Body of pancreas (tissue), 4 donors: ENCODE measurements around the gene HSP90B1. TPM values are rescaled to one million over a fixed set of nuclear protein-coding genes. Genes with fewer than 3 reads are reported as not detected.

Experiments
- ATAC-seq: fragments of 150-250 bp; one replicate; pipeline ENCODE4 v1.9.1; 2016
- DNase-seq, 4 donors: peaks; one replicate each; pipeline ENCODE4 v3.0.0-alpha.2; 2019
- H3K27ac ChIP-seq, 4 donors: fragments of 200-600 bp; sonication (generic); 1 replicate in 3 of 4; 2 replicates in 1 of 4; pipeline versions ENCODE4 v1.5.1 to v1.6.1; 2016 to 2019; ENCODE audit warnings: mild to moderate bottlenecking in 1 of 4, mixed read lengths in 1 of 4, moderate library complexity in 1 of 4
- H3K27me3 ChIP-seq, 2 donors: fragments of 200-600 bp; sonication (generic); one replicate each; pipeline ENCODE4 v1.6.0; 2016; ENCODE audit warnings: mild to moderate bottlenecking in 1 of 2
- H3K36me3 ChIP-seq, 2 donors: fragments of 200-600 bp; sonication (generic); replicated peaks in 1 of 2; 2 replicates each; pipeline ENCODE4 v1.5.1; 2016; ENCODE audit warnings: low read depth in 2 of 2; ENCODE audit not compliant: insufficient read depth in 1 of 2
- H3K4me1 ChIP-seq: fragments of 200-600 bp; sonication (generic); one replicate; pipeline ENCODE4 v1.6.0; 2016
- H3K4me3 ChIP-seq, 2 donors: fragments of 200-600 bp; sonication (generic); 1 replicate in 1 of 2; 2 replicates in 1 of 2; pipeline ENCODE4 v1.5.1; 2016 to 2019
- H3K9me3 ChIP-seq, 3 donors: fragments of 200-600 bp; sonication (generic); 1 replicate in 2 of 3; 2 replicates in 1 of 3; pipeline ENCODE4 v1.5.1; 2016
- CTCF ChIP-seq, 7 experiments: fragments of 450-650 bp in 4 of 7; fragments of 200-600 bp in 3 of 7; sonication (generic) in 3 of 7; IDR thresholded peaks; one replicate each; pipeline ENCODE4 v1.5.1; 2016 to 2019; ENCODE audit warnings: antibody characterized with exemption in 7 of 7
- POLR2A ChIP-seq, 3 donors: fragments of 450-650 bp; IDR thresholded peaks; one replicate each; pipeline ENCODE4 v1.6.1; 2016; ENCODE audit warnings: antibody characterized with exemption in 3 of 3, mild to moderate bottlenecking in 2 of 3
- WGBS, 2 donors: methylation state at CpG; one replicate each; pipeline ENCODE4 v1.1.5; 2017; 5-methylcytosine and 5-hydroxymethylcytosine counted together
- intact Hi-C: fragments of 100-400 bp; cut with DNase I; formaldehyde crosslinking; loops from one replicate; pipeline ENCODE4 v1.15.1; 2023
- total RNA-seq, 2 donors: library from RNA; depleted of rRNA; stranded (reverse); fragments of >200 nt; gene quantifications; one replicate each; pipeline ENCODE4 v1.1.0, GENCODE V29; 2016

The HSP90B1 gene
- total RNA-seq, 2 donors from 2014 or later: 216 to 628 TPM

- Histone ChIP-seq H3K4me3 (no peak overlapping the region), H3K27me3 (no peaks in the 10 kb centered on the region), H3K27ac (no peak overlapping the region), H3K9me3 (no peaks in the 10 kb centered on the region), H3K4me1 (no peaks in the 10 kb centered on the region), H3K36me3 (no peaks in the 10 kb centered on the region)
- 63 to 90% methylated on average over 1 of the region's 1 CpG for WGBS, 2 donors
- DNase-seq (no peak), ATAC-seq (no peak)
- no peak for TF ChIP-seq POLR2A (IDR thresholded peaks at IDR 0.05)
- intact Hi-C loops: no loop called here
Measured at GRCh38 chr12:103912069-103912468, 18.1 kb upstream of the HSP90B1 start.

- no peak for ATAC-seq
- TF ChIP-seq CTCF (IDR thresholded peaks at IDR 0.05) (no peak), POLR2A (IDR thresholded peaks at IDR 0.05) (no peak)
- intact Hi-C loops: no loop called here
Measured at GRCh38 chr12:103913100-103913499, 17.1 kb upstream of the HSP90B1 start.

GRCh38 chr12:103915306-103915705 is 14.9 kb upstream of the HSP90B1 start:
- H3K4me3 ChIP-seq: no peak overlapping the region
- no peak for DNase-seq
- no peak for ATAC-seq
- no peaks in the 10 kb centered on the region for H3K27me3 ChIP-seq
- intact Hi-C loops: no loop called here
- TF ChIP-seq CTCF (IDR thresholded peaks at IDR 0.05) (no peak), POLR2A (IDR thresholded peaks at IDR 0.05) (no peak)
- WGBS, 2 donors: 83 to 87% methylated on average over 8 of the region's 8 CpGs
- H3K36me3 ChIP-seq: no peaks in the 10 kb centered on the region
- no peaks in the 10 kb centered on the region for H3K4me1 ChIP-seq
- H3K27ac ChIP-seq: no peak overlapping the region
- H3K9me3 ChIP-seq: no peaks in the 10 kb centered on the region

More at GRCh38 chr12:103913100-103913499, 17.1 kb upstream of the HSP90B1 start:
- Histone ChIP-seq H3K9me3 (no peaks in the 10 kb centered on the region), H3K27ac (no peak overlapping the region), H3K36me3 (no peaks in the 10 kb centered on the region), H3K4me3 (no peak overlapping the region), H3K27me3 (no peaks in the 10 kb centered on the region), H3K4me1 (no peaks in the 10 kb centered on the region)
- DNase-seq: no peak
- 77 to 87% methylated on average over 3 of the region's 3 CpGs for WGBS, 2 donors

- ATAC-seq: no peak
- intact Hi-C loops: no loop called here
Measured at GRCh38 chr12:103917873-103918272, 12.3 kb upstream of the HSP90B1 start.

GRCh38 chr12:103924761-103925641 is 5.2 kb upstream of the HSP90B1 start:
- ATAC-seq: no peak
- Histone ChIP-seq H3K27ac (no peak overlapping the region), H3K4me3 (no peak overlapping the region), H3K36me3 (no peaks in the 10 kb centered on the region), H3K9me3 (no peaks in the 10 kb centered on the region), H3K4me1 (peaks cover 12% of the 10 kb centered on the region), H3K27me3 (no peaks in the 10 kb centered on the region)
- TF ChIP-seq POLR2A (IDR thresholded peaks at IDR 0.05) (no peak), CTCF (IDR thresholded peaks at IDR 0.05) (no peak)
- no peak for DNase-seq
- intact Hi-C loops: no loop called here
- WGBS, 2 donors: 73 to 76% methylated on average over 9 of the region's 9 CpGs

More at GRCh38 chr12:103917873-103918272, 12.3 kb upstream of the HSP90B1 start:
- no peak overlapping the region for H3K27ac ChIP-seq
- H3K4me1 ChIP-seq: no peaks in the 10 kb centered on the region
- no peak for TF ChIP-seq CTCF (IDR thresholded peaks at IDR 0.05)
- TF ChIP-seq POLR2A (IDR thresholded peaks at IDR 0.05): no peak
- H3K27me3 ChIP-seq: no peaks in the 10 kb centered on the region
- WGBS, 2 donors: 57 to 76% methylated on average over 3 of the region's 3 CpGs
- DNase-seq: no peak
- H3K36me3 ChIP-seq: no peaks in the 10 kb centered on the region
- H3K4me3 ChIP-seq: no peak overlapping the region
- H3K9me3 ChIP-seq: no peaks in the 10 kb centered on the region
